ENCODE results near the gene ART5. TPM values are rescaled to one million over a fixed set of nuclear protein-coding genes. Genes with fewer than 3 reads are reported as not detected.
A peak's percentile ranks its signal among the peaks of the same experiment; 100 is the strongest.

ART5 gene
- total and polyA plus RNA-seq, 3 experiments from 2014 or later: not detected

DNA sequence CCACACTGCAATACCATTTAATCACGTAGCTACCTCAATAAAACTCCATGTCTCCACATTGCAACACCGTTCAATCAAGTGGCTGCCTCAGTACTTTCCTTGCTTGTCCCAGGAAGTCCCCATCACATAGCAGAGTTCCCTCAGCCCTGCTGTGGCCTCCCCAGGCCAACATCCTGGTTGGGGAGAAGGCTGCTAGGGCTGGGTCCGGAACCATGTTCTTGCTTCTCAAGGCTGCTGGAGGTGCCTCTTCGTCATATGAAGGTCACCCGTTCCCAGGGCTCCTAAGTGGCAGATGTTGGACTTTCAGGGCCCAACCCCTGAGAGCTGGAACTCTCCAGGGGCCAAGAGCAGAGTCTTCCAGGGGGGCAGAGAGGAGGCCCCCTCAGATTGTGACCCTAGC, 3.3 kb downstream of the ART5 start:
- Mint-ChIP-seq H3K27ac (no peak overlapping the region), H3K27me3 (peaks cover 23 to 43% of the 10 kb centered on the region in 2 donors), H3K36me3 (no peaks in the 10 kb centered on the region), H3K9me3 (no peaks in the 10 kb centered on the region), H3K4me1 (peaks cover 7 to 17% (median 7%) of the 10 kb centered on the region in 3 donors), H3K4me3 (peak overlapping the region in 1 of 7 donors; percentile 63)
- Histone ChIP-seq H3K4me3 (ENCODE audit: low read length) (no peak overlapping the region), H3K27ac (ENCODE audit: low read depth, low read length) (no peak overlapping the region), H3K9me3 (ENCODE audit: low read length) (no peaks in the 10 kb centered on the region), H3K4me1 (ENCODE audit: insufficient read depth, low read length) (peaks cover 9% of the 10 kb centered on the region), H3K36me3 (ENCODE audit: insufficient read depth, low read length) (no peaks in the 10 kb centered on the region), H3K27me3 (ENCODE audit: insufficient read depth, low read length, poor library complexity, severe bottlenecking) (peaks cover 1% of the 10 kb centered on the region)
- peak in 1 of 5 donors; percentile 20 for DNase-seq
- CTCF ChIA-PET: no interaction called here
- POLR2A ChIA-PET: no interaction called here

DNA sequence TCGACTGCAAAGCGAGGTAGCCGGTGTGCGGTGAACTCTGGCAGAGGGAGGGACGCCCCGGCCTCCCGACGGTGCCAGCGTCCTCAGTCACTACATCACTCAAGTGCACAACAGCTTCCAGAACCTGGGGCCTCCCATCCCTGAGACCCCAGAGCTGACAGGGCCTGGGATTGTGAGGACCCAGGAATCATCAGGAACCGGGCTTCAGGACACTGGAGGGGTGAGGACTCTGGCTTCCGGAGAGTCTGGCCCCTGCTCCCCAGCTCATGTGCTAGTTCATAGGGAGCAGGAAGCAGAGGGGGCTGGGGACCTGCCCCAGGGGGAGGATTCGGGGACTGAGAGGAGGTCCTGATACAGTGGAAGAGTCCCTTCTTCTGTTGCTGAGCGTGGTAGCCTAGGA, 4.6 kb downstream of the ART5 start:
- ChIA-PET POLR2A (no interaction called here), CTCF (no interaction called here)
- H3K36me3 ChIP-seq (ENCODE audit: insufficient read depth, low read length): no peaks in the 10 kb centered on the region
- H3K9me3 ChIP-seq (ENCODE audit: low read length): no peaks in the 10 kb centered on the region
- Mint-ChIP-seq H3K9me3 (no peaks in the 10 kb centered on the region), H3K27me3 (peaks cover 13 to 37% of the 10 kb centered on the region in 2 donors), H3K4me3 (no peak overlapping the region), H3K27ac (no peak overlapping the region), H3K4me1 (peaks cover 0 to 8% (median 4%) of the 10 kb centered on the region in 3 donors), H3K36me3 (no peaks in the 10 kb centered on the region)
- no peaks in the 10 kb centered on the region for H3K4me1 ChIP-seq (ENCODE audit: insufficient read depth, low read length)
- H3K27me3 ChIP-seq (ENCODE audit: insufficient read depth, low read length, poor library complexity, severe bottlenecking): no peaks in the 10 kb centered on the region
- no peak overlapping the region for H3K27ac ChIP-seq (ENCODE audit: low read depth, low read length)
- H3K4me3 ChIP-seq (ENCODE audit: low read length): no peak overlapping the region
- no peak for DNase-seq

DNA sequence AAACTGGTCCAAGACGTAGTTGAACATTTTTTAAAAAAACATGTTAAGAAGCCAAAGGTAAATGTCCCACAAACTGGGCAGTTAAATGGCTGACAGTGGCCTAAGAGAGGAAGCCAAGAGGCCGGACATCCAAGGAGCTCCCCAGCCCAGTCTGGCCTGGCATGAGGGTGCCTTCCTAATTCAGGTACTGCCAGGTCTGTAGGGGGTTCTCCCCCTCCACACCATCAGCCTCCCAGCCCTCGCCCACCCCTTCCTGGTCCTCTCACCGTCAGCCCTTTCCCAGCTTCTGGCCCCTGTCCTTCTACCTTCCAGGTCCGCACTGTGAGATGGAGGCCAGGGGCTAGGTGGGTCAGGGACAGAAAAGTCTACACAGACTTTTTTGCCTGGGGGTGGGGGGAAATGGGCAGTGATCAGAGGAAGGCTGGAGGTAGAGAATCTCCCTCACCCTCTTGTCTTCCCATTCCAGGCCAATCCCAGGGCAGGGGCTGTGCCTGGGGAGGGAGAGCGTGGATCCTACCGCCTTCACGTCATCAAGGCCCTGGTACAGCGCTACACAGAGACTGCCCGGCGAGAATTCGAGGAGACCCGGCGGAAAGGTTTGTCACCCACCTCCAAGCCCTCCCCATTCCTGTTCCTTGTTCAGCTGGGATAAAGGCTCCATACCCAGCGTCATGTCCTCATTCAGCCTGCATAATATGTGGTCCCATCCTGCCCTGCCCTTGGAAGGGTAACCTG, 6.0 kb downstream of the ART5 start:
- H3K27ac Mint-ChIP-seq: no peak overlapping the region
- no peaks in the 10 kb centered on the region for H3K36me3 ChIP-seq (ENCODE audit: insufficient read depth, low read length)
- no peak overlapping the region for H3K4me3 Mint-ChIP-seq
- peaks cover 8 to 31% of the 10 kb centered on the region in 2 donors for H3K27me3 Mint-ChIP-seq
- H3K4me3 ChIP-seq (ENCODE audit: low read length): no peak overlapping the region
- H3K27ac ChIP-seq (ENCODE audit: low read depth, low read length): no peak overlapping the region
- no peak for DNase-seq
- H3K4me1 ChIP-seq (ENCODE audit: insufficient read depth, low read length): no peaks in the 10 kb centered on the region
- no peaks in the 10 kb centered on the region for H3K9me3 ChIP-seq (ENCODE audit: low read length)
- H3K4me1 Mint-ChIP-seq: no peaks in the 10 kb centered on the region
- no peaks in the 10 kb centered on the region for H3K27me3 ChIP-seq (ENCODE audit: insufficient read depth, low read length, poor library complexity, severe bottlenecking)
- ChIA-PET POLR2A (no interaction called here), CTCF (no interaction called here)
- H3K9me3 Mint-ChIP-seq: no peaks in the 10 kb centered on the region
- no peaks in the 10 kb centered on the region for H3K36me3 Mint-ChIP-seq

DNA sequence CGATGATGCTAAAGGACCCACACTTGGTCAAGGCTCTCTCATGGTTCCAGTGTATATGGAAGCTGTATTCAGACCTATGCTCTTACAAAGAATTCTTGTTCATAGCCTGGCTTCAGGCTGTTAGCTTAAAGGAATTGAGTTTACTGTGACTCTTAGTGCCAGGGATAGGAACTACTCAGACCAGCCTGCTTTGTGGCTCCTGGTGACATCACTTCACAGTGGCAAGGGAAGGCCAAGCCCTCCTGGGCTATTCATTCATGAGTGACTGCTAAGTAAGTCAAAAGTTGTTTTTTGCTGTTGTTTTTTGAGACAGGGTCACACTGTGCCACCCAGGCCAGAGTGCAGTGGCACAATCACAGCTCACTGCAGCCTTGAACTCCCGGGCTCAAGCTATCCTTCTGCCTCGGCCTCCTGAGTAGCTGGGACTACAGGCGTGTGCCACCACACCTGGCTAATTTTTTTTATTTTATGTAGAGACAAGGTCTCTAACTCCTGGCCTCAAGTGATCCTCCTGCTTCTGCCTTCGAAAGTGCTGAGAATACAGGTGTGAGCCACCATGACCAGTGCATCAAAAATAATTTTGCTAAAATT, 9.6 kb downstream of the ART5 start:
- H3K36me3 ChIP-seq (ENCODE audit: insufficient read depth, low read length): no peaks in the 10 kb centered on the region
- POLR2A ChIA-PET: no interaction called here
- H3K27ac Mint-ChIP-seq: no peak overlapping the region
- no peak for DNase-seq
- no peaks in the 10 kb centered on the region for H3K9me3 Mint-ChIP-seq
- H3K4me3 ChIP-seq (ENCODE audit: low read length): no peak overlapping the region
- no peaks in the 10 kb centered on the region for H3K4me1 ChIP-seq (ENCODE audit: insufficient read depth, low read length)
- no peaks in the 10 kb centered on the region for H3K36me3 Mint-ChIP-seq
- H3K27me3 ChIP-seq (ENCODE audit: insufficient read depth, low read length, poor library complexity, severe bottlenecking): no peaks in the 10 kb centered on the region
- no peaks in the 10 kb centered on the region for H3K4me1 Mint-ChIP-seq
- H3K27me3 Mint-ChIP-seq: peaks cover 2 to 14% of the 10 kb centered on the region in 2 donors
- H3K4me3 Mint-ChIP-seq: no peak overlapping the region
- no peak overlapping the region for H3K27ac ChIP-seq (ENCODE audit: low read depth, low read length)
- H3K9me3 ChIP-seq (ENCODE audit: low read length): no peaks in the 10 kb centered on the region
- CTCF ChIA-PET: no interaction called here

GRCh38 chr11:3631331-3631730, 10.5 kb downstream of the ART5 start:
- no peak overlapping the region for H3K27ac ChIP-seq (ENCODE audit: low read depth, low read length)
- POLR2A ChIA-PET: no interaction called here
- Mint-ChIP-seq H3K9me3 (no peaks in the 10 kb centered on the region), H3K27ac (no peak overlapping the region), H3K36me3 (no peaks in the 10 kb centered on the region), H3K4me3 (no peak overlapping the region), H3K4me1 (no peaks in the 10 kb centered on the region), H3K27me3 (peaks cover 2 to 10% of the 10 kb centered on the region in 2 donors)
- H3K4me1 ChIP-seq (ENCODE audit: insufficient read depth, low read length): no peaks in the 10 kb centered on the region
- no peaks in the 10 kb centered on the region for H3K27me3 ChIP-seq (ENCODE audit: insufficient read depth, low read length, poor library complexity, severe bottlenecking)
- no peaks in the 10 kb centered on the region for H3K9me3 ChIP-seq (ENCODE audit: low read length)
- H3K36me3 ChIP-seq (ENCODE audit: insufficient read depth, low read length): no peaks in the 10 kb centered on the region
- no peak for DNase-seq
- CTCF ChIA-PET: no interaction called here
- no peak overlapping the region for H3K4me3 ChIP-seq (ENCODE audit: low read length)

DNA sequence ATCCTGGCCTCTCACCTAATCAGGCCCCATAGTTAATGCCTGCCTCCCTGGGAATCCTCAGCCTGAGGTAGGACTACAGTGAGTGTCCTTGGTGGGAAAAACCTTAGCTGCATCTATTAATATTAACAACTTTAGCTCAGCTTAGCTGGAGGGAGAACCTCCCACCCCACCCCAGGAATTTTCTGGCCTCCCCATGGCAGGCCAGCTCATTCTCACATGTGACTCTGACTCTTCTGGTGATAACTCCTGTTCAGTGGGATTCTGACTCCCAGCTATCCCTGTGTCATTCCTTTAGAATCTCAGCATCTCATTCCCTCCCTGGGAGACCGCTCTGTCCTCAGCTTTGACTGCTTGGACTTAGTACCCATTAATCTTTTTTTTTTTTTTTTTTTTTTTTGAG, 14.5 kb downstream of the ART5 start:
- CTCF ChIA-PET: no interaction called here
- no peak overlapping the region for H3K4me3 Mint-ChIP-seq

DNA sequence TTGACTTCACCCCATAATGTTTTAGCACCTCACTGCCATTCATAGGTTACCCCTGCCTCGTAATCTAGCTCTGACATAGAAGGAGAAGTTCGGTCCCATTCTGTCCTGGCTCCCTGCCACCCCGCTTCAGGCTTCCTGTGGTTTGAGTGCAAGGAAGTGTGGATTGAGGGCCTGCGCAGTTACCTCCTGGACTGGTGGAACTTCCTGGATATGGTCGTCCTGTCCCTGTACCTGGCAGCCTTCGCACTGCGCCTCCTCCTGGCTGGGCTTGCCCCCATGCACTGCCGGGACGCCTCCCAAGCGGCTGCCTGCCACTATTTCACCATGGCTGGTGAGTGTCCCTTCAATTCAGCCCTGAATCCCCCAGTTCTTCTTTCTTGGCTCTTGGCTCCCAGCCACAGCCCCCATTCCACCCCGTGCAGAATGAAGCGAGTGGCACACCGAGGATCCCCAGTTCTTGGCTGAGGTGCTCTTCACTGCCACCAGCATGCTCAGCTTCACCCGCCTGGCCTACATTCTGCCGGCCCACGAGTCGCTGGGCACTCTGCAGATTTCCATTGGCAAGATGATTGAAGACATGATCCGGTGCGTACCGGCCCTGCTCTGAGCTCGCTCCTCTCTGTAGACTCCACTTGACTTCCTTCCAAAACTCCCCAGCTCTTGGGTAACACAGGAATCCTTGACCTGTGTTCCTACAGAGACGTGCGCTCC, 15.4 kb downstream of the ART5 start:
- POLR2A ChIA-PET: no interaction called here
- no peaks in the 10 kb centered on the region for H3K9me3 ChIP-seq (ENCODE audit: low read length)
- no peak for DNase-seq
- no peak overlapping the region for H3K4me3 ChIP-seq (ENCODE audit: low read length)
- H3K27ac Mint-ChIP-seq: no peak overlapping the region
- no peaks in the 10 kb centered on the region for H3K4me1 ChIP-seq (ENCODE audit: insufficient read depth, low read length)
- H3K36me3 ChIP-seq (ENCODE audit: insufficient read depth, low read length): no peaks in the 10 kb centered on the region
- H3K4me1 Mint-ChIP-seq: no peaks in the 10 kb centered on the region
- no peaks in the 10 kb centered on the region for H3K36me3 Mint-ChIP-seq
- no peak overlapping the region for H3K27ac ChIP-seq (ENCODE audit: low read depth, low read length)
- H3K27me3 Mint-ChIP-seq: peaks cover 0 to 1% of the 10 kb centered on the region in 2 donors
- H3K9me3 Mint-ChIP-seq: no peaks in the 10 kb centered on the region
- H3K4me3 Mint-ChIP-seq: no peak overlapping the region
- CTCF ChIA-PET: no interaction called here
- H3K27me3 ChIP-seq (ENCODE audit: insufficient read depth, low read length, poor library complexity, severe bottlenecking): no peaks in the 10 kb centered on the region

More for the DNA sequence above, 14.5 kb downstream of the ART5 start:
- no peaks in the 10 kb centered on the region for H3K4me1 ChIP-seq (ENCODE audit: insufficient read depth, low read length)
- Mint-ChIP-seq H3K27ac (no peak overlapping the region), H3K4me1 (no peaks in the 10 kb centered on the region), H3K9me3 (no peaks in the 10 kb centered on the region), H3K27me3 (peaks cover 2% of the 10 kb centered on the region in 2 donors), H3K36me3 (no peaks in the 10 kb centered on the region)
- no peak overlapping the region for H3K4me3 ChIP-seq (ENCODE audit: low read length)
- POLR2A ChIA-PET: no interaction called here
- no peaks in the 10 kb centered on the region for H3K9me3 ChIP-seq (ENCODE audit: low read length)
- no peaks in the 10 kb centered on the region for H3K36me3 ChIP-seq (ENCODE audit: insufficient read depth, low read length)
- no peak overlapping the region for H3K27ac ChIP-seq (ENCODE audit: low read depth, low read length)
- no peak for DNase-seq
- H3K27me3 ChIP-seq (ENCODE audit: insufficient read depth, low read length, poor library complexity, severe bottlenecking): no peaks in the 10 kb centered on the region

GRCh38 chr11:3623767-3624458, 17.9 kb downstream of the ART5 start:
- ChIA-PET CTCF (no interaction called here), POLR2A (no interaction called here)
- Mint-ChIP-seq H3K27ac (no peak overlapping the region), H3K4me3 (no peak overlapping the region), H3K9me3 (no peaks in the 10 kb centered on the region), H3K4me1 (no peaks in the 10 kb centered on the region), H3K36me3 (no peaks in the 10 kb centered on the region), H3K27me3 (no peaks in the 10 kb centered on the region)
- Histone ChIP-seq H3K27ac (ENCODE audit: low read depth, low read length) (no peak overlapping the region), H3K4me1 (ENCODE audit: insufficient read depth, low read length) (no peaks in the 10 kb centered on the region), H3K36me3 (ENCODE audit: insufficient read depth, low read length) (no peaks in the 10 kb centered on the region), H3K4me3 (ENCODE audit: low read length) (no peak overlapping the region), H3K9me3 (ENCODE audit: low read length) (no peaks in the 10 kb centered on the region), H3K27me3 (ENCODE audit: insufficient read depth, low read length, poor library complexity, severe bottlenecking) (no peaks in the 10 kb centered on the region)
- DNase-seq: no peak

All from CD8-positive, alpha-beta memory T cell (primary cell).